T-helper 9 cell (primary cell): Measurements from ENCODE around the gene GDPD5.

ENCODE experiments used
- DNase-seq: peaks from one replicate; pipeline ENCODE4 v3.0.0-alpha.2; 2020

Gene GDPD5

GRCh38 chr11:75534259-75535069, 8.7 kb upstream of the GDPD5 start:
- DNase-seq, result no peak

- no peak for DNase-seq
Observed at GRCh38 chr11:75533896-75534258, 8.1 kb upstream of the GDPD5 start.

GRCh38 chr11:75532200-75533048, 6.7 kb upstream of the GDPD5 start:
- peak; percentile 85 for DNase-seq

GRCh38 chr11:75531325-75531724, 5.6 kb upstream of the GDPD5 start:
- DNase-seq, result no peak

- DNase-seq, result no peak
Observed at GRCh38 chr11:75530577-75530976, 4.8 kb upstream of the GDPD5 start.

- DNase-seq, result no peak
Observed at GRCh38 chr11:75527938-75528735, 2.4 kb upstream of the GDPD5 start.

GRCh38 chr11:75527130-75527529, 1.4 kb upstream of the GDPD5 start:
- DNase-seq, result no peak

GRCh38 chr11:75526192-75526541, 426 bp upstream of the GDPD5 start:
- no peak for DNase-seq

GRCh38 chr11:75524665-75525432, 892 bp downstream of the GDPD5 start:
- peak; percentile 34 for DNase-seq

GRCh38 chr11:75523811-75524664, 1.7 kb downstream of the GDPD5 start:
- no peak for DNase-seq

- no peak for DNase-seq
Observed at GRCh38 chr11:75523189-75523588, 2.6 kb downstream of the GDPD5 start.

GRCh38 chr11:75522286-75523044, 3.3 kb downstream of the GDPD5 start:
- DNase-seq, result no peak

GRCh38 chr11:75520688-75521087, 5.1 kb downstream of the GDPD5 start:
- no peak for DNase-seq

- no peak for DNase-seq
Observed at GRCh38 chr11:75518771-75519653, 6.7 kb downstream of the GDPD5 start.

GRCh38 chr11:75518204-75518549, 7.6 kb downstream of the GDPD5 start:
- DNase-seq, result no peak

GRCh38 chr11:75516886-75517285, 8.9 kb downstream of the GDPD5 start:
- DNase-seq, result no peak

- DNase-seq, result no peak
Observed at GRCh38 chr11:75516140-75516539, 9.6 kb downstream of the GDPD5 start.

GRCh38 chr11:75514596-75514995, 11.1 kb downstream of the GDPD5 start:
- DNase-seq, result no peak

- no peak for DNase-seq
Observed at GRCh38 chr11:75513250-75513649, 12.5 kb downstream of the GDPD5 start.

- DNase-seq, result no peak
Observed at GRCh38 chr11:75510723-75511019, 15.1 kb downstream of the GDPD5 start.
